ENCODE data around the gene ZSWIM5.
"Not testable (repeated sequence)": the region's sequence is repeated elsewhere in the genome, so short reads cannot be mapped to it uniquely, and the experiment has no call there.

Gene ZSWIM5

GRCh38 chr1:44994309-44994898, 212.0 kb downstream of the ZSWIM5 start:
- Histone ChIP-seq H3K36me3 (no peaks in the 10 kb centered on the region), H3K9me3 (ENCODE audit: severe bottlenecking) (no peaks in the 10 kb centered on the region), H3K27ac (no peak overlapping the region), H3K4me3 (ENCODE audit: low read depth, low read length) (no peak overlapping the region), H3K27me3 (ENCODE audit: insufficient read depth, low read depth, severe bottlenecking) (no peaks in the 10 kb centered on the region)
- no peak for DNase-seq
- TF ChIP-seq, protein P1, sequence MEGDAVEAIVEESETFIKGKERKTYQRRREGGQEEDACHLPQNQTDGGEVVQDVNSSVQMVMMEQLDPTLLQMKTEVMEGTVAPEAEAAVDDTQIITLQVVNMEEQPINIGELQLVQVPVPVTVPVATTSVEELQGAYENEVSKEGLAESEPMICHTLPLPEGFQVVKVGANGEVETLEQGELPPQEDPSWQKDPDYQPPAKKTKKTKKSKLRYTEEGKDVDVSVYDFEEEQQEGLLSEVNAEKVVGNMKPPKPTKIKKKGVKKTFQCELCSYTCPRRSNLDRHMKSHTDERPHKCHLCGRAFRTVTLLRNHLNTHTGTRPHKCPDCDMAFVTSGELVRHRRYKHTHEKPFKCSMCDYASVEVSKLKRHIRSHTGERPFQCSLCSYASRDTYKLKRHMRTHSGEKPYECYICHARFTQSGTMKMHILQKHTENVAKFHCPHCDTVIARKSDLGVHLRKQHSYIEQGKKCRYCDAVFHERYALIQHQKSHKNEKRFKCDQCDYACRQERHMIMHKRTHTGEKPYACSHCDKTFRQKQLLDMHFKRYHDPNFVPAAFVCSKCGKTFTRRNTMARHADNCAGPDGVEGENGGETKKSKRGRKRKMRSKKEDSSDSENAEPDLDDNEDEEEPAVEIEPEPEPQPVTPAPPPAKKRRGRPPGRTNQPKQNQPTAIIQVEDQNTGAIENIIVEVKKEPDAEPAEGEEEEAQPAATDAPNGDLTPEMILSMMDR (IDR thresholded peaks at IDR 0.05; ENCODE audit: low read depth, low read length), result no peak

DNA sequence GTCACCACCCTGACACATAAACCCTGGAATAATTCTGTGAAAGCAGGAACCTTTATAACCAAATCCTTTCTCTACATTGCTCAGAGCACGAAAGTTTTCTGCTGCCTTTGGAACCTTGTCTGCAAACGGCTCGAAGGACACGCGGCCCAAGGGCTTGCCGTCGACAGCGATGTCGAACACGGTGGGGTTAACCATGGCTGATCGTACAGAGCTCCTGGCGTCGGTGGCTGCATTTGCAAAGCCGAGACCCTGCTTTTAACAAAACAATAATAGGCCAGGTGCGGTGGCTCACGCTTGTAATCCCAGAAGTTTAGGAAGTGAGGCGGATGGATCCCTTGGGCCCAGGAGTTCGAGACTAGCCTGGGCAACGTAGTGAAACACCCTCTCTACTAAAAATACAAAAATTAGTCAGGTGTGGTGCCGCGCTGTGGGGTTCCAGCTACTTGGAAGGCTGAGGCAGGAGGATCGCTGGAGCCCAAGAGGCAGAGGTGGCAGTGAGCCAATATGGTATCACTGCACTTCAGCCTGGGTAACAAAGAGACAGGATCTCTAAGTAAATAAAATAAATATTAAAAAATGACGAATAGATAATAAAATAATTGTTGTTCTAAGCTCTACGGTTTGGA, 217.8 kb downstream of the ZSWIM5 start:
- no peak for DNase-seq
- Histone ChIP-seq H3K9me3 (ENCODE audit: severe bottlenecking) (peaks cover 6% of the 10 kb centered on the region), H3K27ac (no peak overlapping the region), H3K4me3 (ENCODE audit: low read depth, low read length) (no peak overlapping the region), H3K36me3 (0 out of 2 replicates have a peak, but pooled peaks cover 3% of the 10 kb centered on the region), H3K27me3 (ENCODE audit: insufficient read depth, low read depth, severe bottlenecking) (no peaks in the 10 kb centered on the region)
- TF ChIP-seq, protein P1 (IDR thresholded peaks at IDR 0.05; ENCODE audit: low read depth, low read length), result no peak

GRCh38 chr1:44985747-44986359, 220.6 kb downstream of the ZSWIM5 start:
- peaks cover 6% of the 10 kb centered on the region for H3K9me3 ChIP-seq (ENCODE audit: severe bottlenecking)
- H3K27me3 ChIP-seq (ENCODE audit: insufficient read depth, low read depth, severe bottlenecking), result no peaks in the 10 kb centered on the region
- H3K27ac ChIP-seq, result peak overlapping the region; percentile 81
- DNase-seq, result no peak
- TF ChIP-seq, protein P1 (IDR thresholded peaks at IDR 0.05; ENCODE audit: low read depth, low read length), result no peak
- peaks cover 5% of the 10 kb centered on the region for H3K36me3 ChIP-seq
- peak overlapping the region; percentile 68 for H3K4me3 ChIP-seq (ENCODE audit: low read depth, low read length)

DNA sequence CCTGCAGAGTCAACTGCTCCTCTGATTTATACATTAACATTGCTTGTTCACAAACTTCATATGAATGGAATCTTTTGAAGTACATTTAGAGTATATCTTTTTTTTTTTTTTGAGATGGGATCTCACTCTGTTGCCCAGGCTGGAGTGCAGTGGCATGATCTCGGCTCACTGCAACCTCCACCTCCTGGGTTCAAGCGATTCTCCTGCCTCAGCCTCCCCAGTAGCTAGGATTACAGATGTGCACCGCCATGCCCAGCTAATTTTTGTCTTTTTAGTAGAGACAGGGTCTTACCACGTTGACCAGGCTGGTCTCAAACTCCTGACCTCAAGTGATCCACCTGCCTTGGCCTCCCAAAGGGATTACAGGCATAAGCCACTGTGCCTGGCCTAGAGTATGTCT, 229.0 kb downstream of the ZSWIM5 start:
- H3K36me3 ChIP-seq, result peaks cover 45% of the 10 kb centered on the region
- not testable (repeated sequence) for H3K9me3 ChIP-seq (ENCODE audit: severe bottlenecking); H3K4me3 ChIP-seq (ENCODE audit: low read depth, low read length); H3K27me3 ChIP-seq (ENCODE audit: insufficient read depth, low read depth, severe bottlenecking); DNase-seq; H3K27ac ChIP-seq

- Histone ChIP-seq H3K9me3 (ENCODE audit: severe bottlenecking) (no peaks in the 10 kb centered on the region), H3K27ac (no peak overlapping the region), H3K36me3 (peaks cover 45% of the 10 kb centered on the region), H3K27me3 (ENCODE audit: insufficient read depth, low read depth, severe bottlenecking) (no peaks in the 10 kb centered on the region), H3K4me3 (ENCODE audit: low read depth, low read length) (no peak overlapping the region)
- DNase-seq, result no peak
- TF ChIP-seq, protein P1 (IDR thresholded peaks at IDR 0.05; ENCODE audit: low read depth, low read length), result no peak
Observed at GRCh38 chr1:44976252-44976651, 230.2 kb downstream of the ZSWIM5 start.

DNA sequence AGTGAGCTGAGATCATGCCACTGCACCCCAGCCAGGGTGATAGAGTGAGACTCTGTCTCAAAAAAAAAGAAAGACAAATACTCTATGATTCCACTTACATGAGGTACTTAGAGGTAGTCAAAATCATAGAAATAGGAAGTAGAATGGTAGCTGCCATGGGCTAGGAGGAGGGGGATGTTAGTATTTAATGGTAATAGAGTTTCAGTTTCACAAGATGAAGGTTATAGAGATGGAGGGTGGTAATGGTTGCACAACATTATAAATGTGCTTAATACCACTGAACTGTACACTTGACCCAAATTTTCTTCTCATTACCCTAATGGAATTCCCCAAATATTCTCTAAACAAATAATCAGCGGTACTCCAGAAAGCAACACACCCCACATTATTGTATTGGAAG, 232.8 kb downstream of the ZSWIM5 start:
- Histone ChIP-seq H3K36me3 (peaks cover 33% of the 10 kb centered on the region), H3K27ac (no peak overlapping the region), H3K27me3 (ENCODE audit: insufficient read depth, low read depth, severe bottlenecking) (no peaks in the 10 kb centered on the region), H3K9me3 (ENCODE audit: severe bottlenecking) (no peaks in the 10 kb centered on the region), H3K4me3 (ENCODE audit: low read depth, low read length) (no peak overlapping the region)
- no peak for DNase-seq
- TF ChIP-seq, protein P1 (IDR thresholded peaks at IDR 0.05; ENCODE audit: low read depth, low read length), result no peak

Measured in WERI-Rb-1 (cell line).